ENCODE results near the gene THRSP.
A peak's percentile ranks its signal among the peaks of the same experiment; 100 is the strongest.

Gene THRSP

DNA sequence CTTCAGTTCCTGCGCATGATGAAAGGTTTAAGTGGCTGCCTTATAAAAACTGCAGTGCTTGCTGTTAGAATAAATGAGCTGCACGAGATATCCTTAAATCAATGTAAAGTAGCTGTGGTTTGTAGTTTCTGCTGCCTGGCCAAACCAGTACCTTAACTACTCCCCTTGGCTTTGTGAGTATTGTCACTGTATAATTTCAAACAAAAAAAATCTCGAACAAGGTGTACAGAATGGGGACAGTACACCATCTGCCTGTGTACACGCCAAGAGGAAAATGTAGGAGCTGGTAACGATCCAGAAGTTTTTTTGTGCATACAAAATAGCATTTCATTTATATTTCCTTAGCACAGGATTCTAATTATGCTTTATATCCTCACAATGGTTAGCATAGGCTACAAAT, 36.6 kb downstream of the THRSP start:
- TF ChIP-seq, protein P1, sequence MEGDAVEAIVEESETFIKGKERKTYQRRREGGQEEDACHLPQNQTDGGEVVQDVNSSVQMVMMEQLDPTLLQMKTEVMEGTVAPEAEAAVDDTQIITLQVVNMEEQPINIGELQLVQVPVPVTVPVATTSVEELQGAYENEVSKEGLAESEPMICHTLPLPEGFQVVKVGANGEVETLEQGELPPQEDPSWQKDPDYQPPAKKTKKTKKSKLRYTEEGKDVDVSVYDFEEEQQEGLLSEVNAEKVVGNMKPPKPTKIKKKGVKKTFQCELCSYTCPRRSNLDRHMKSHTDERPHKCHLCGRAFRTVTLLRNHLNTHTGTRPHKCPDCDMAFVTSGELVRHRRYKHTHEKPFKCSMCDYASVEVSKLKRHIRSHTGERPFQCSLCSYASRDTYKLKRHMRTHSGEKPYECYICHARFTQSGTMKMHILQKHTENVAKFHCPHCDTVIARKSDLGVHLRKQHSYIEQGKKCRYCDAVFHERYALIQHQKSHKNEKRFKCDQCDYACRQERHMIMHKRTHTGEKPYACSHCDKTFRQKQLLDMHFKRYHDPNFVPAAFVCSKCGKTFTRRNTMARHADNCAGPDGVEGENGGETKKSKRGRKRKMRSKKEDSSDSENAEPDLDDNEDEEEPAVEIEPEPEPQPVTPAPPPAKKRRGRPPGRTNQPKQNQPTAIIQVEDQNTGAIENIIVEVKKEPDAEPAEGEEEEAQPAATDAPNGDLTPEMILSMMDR (conservative IDR thresholded peaks at IDR 0.05; ENCODE audit: control insufficient read depth, insufficient read depth, low read depth, low read length), result no peak
- no peak for DNase-seq (ENCODE audit: low read depth)
- H3K4me3 ChIP-seq (ENCODE audit: control insufficient read depth, low read depth, low read length), result no peak overlapping the region

DNA sequence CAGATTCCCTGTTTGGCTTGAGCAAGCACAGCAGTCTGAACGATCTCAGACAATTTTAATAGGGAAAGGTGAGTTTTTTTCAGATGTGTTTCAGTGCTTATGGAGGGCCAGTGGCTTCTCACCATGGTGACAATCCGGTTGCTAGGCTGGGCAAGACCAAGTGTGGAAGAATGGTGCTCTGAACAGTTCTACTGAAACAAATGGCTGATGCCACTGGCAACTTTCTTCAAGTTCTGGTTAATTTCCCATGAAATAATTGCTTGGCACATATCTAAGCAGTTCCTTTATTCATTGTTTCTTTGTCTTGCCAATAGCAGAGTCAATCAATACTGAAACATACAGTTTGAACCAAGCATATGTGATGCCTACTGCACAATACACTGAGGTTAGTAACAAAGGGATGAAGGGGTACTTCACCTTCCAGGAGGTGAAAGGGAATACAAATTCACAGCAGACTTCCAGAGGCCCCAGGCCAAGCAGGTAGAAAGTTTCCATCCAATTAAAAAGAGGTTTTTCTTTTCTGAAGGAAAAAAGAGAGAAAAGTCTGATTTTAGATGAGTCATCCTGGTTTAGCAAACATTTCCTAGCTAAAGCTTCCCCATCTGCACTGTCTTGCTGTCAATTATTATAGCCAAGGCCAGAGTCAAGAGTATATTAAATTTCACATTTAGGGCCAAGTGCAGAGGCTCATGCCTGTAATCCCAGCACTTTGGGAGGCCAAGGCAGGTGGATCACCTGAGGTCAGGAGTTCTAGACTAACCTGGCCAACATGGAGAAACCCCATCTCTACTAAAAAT, 37.2 kb downstream of the THRSP start:
- TF ChIP-seq, protein P1 (conservative IDR thresholded peaks at IDR 0.05; ENCODE audit: control insufficient read depth, insufficient read depth, low read depth, low read length), result no peak
- H3K4me3 ChIP-seq (ENCODE audit: control insufficient read depth, low read depth, low read length), result no peak overlapping the region
- no peak for DNase-seq (ENCODE audit: low read depth)

DNA sequence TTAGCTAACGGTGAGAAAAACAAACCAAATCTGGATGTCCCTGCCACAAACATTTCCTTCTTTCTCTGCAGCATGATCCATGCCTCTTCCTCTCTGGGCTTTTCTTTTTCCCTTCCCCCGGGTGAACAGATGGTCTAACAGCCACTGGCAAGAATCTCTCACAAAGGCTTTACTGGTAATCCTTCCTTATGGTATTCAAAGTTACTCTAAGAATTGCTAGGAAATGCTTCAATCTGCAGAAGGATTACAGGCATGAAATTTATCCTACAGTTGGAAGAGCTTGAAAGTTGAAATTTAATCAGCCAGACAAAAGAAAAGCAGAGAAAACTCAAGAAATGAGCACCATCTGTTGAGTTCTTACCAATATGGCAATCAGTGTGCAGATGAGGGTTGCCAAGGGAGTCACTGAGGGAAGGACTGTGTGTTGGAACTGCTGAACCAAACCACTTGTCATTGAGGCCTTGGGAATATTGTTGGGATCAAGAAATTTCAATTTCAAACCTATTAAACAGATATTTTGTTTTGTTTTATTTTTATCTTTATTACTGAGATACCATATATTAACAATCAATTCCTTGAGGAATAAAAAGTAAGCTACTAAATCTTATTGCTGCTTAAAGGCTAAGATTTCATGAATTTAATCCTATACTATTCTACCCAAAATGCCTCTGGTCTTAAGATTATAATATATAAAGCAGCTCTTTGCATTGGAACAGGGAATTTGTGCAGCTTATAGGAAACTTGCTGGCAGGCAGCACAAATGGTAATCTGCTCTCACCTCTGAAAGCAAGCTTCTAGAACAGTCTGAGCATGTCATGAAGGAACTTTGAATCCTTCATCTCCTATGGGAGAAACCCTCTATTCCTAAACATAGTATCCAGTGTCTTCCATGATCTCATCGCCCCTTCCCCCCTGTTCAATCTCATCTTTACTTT, 45.7 kb downstream of the THRSP start:
- H3K4me3 ChIP-seq (ENCODE audit: control insufficient read depth, low read depth, low read length), result no peak overlapping the region
- TF ChIP-seq, protein P1 (conservative IDR thresholded peaks at IDR 0.05; ENCODE audit: control insufficient read depth, insufficient read depth, low read depth, low read length), result no peak
- DNase-seq (ENCODE audit: low read depth), result no peak

DNA sequence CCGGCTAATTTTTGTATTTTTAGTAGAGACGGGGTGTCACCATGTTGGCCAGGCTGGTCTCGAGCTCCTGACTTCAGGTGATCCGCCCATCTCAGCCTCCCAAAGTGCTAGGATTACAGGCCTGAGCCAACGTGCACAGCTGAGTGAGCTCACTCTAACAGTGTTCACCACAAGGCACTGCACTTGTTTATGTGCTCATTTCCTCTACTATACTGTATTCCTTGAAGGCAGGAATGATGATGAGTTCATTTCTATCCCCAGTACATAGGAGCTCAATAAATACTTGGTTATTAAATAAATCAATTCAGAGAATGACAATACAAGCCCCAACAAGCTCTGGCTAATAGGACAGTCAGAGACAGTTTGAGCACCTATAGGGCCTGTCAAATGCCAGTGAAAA, 46.7 kb downstream of the THRSP start:
- TF ChIP-seq, protein P1 (conservative IDR thresholded peaks at IDR 0.05; ENCODE audit: control insufficient read depth, insufficient read depth, low read depth, low read length), result no peak
- DNase-seq (ENCODE audit: low read depth), result no peak
- no peak overlapping the region for H3K4me3 ChIP-seq (ENCODE audit: control insufficient read depth, low read depth, low read length)

DNA sequence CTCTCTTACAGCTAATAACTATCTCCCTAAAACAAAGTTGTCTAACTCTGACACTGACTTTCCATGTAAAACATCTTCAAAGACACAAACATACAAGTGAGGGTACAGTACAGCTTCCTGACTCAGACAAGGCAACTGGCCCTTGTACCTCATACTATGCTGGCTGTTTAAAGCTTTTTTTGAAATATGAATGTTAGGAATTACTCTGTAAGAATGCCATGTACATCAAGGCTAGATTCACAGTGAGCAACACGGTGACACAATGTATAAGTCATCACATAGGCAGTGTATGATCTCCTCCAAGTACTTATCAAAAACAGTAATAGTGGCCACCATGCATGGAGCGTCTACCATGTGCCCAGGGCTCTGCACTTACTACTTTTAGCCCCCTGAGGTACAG, 47.2 kb downstream of the THRSP start:
- no peak overlapping the region for H3K4me3 ChIP-seq (ENCODE audit: control insufficient read depth, low read depth, low read length)
- DNase-seq (ENCODE audit: low read depth), result peak; percentile 40
- TF ChIP-seq, protein P1 (conservative IDR thresholded peaks at IDR 0.05; ENCODE audit: control insufficient read depth, insufficient read depth, low read depth, low read length), result no peak

DNA sequence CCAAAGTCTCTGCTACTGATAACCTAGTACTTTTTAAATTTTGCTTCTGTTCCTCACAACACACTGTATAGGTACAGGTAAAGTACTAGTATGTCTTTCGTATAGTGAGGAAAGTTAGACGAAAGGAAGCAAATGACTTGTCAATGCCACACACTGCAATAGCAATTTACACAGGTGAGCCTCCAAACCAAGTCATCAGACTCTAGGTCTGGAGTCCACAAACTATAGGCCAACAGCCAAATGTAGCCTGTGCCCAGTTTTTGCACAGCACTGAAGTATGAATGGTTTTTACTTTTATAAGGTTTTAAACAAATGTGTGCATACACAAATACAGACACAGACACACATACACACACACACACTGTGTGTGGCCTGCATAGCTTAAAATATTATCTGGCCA, 47.6 kb downstream of the THRSP start:
- no peak overlapping the region for H3K4me3 ChIP-seq (ENCODE audit: control insufficient read depth, low read depth, low read length)
- TF ChIP-seq, protein P1 (conservative IDR thresholded peaks at IDR 0.05; ENCODE audit: control insufficient read depth, insufficient read depth, low read depth, low read length), result no peak
- DNase-seq (ENCODE audit: low read depth), result no peak

All from fibroblast of mammary gland (primary cell).